Endodermal cell (in vitro differentiated cells): Measurements from ENCODE around the gene MEFV. TPM values are rescaled to one million over a fixed set of nuclear protein-coding genes. Genes with fewer than 3 reads are reported as not detected.

ENCODE experiments used
- DNase-seq: peaks from one replicate; pipeline ENCODE4 v3.0.0-alpha.2; 2017
- H3K27ac ChIP-seq: 2 replicates; pipeline ENCODE4 v1.5.1; 2013; ENCODE audit warnings: mild to moderate bottlenecking, low read depth, low read length, moderate library complexity
- H3K27me3 ChIP-seq: 2 replicates; pipeline ENCODE4 v1.6.1; 2013; ENCODE audit warnings: mild to moderate bottlenecking, low read length, moderate library complexity; ENCODE audit not compliant: insufficient read depth, control insufficient read depth, poor library complexity, severe bottlenecking
- H3K36me3 ChIP-seq: 2 replicates; pipeline ENCODE4 v1.7.0; 2013; ENCODE audit warnings: mild to moderate bottlenecking, low read length, moderate library complexity; ENCODE audit not compliant: control insufficient read depth, insufficient read depth
- H3K4me1 ChIP-seq: one replicate; pipeline ENCODE4 v1.7.0; 2013; ENCODE audit warnings: low read length; ENCODE audit not compliant: control insufficient read depth, insufficient read depth
- H3K4me3 ChIP-seq: 2 replicates; pipeline ENCODE4 v1.5.1; 2013; ENCODE audit warnings: mild to moderate bottlenecking, low read length, moderate library complexity
- H3K9ac ChIP-seq: 2 replicates; pipeline ENCODE4 v1.6.1; 2013; ENCODE audit warnings: mild to moderate bottlenecking, low read length, moderate library complexity; ENCODE audit not compliant: poor library complexity, severe bottlenecking; ENCODE audit errors: extremely low read depth
- H3K9me3 ChIP-seq: 2 replicates; pipeline ENCODE4 v1.6.1; 2013; ENCODE audit warnings: mild to moderate bottlenecking, low read length, moderate library complexity; ENCODE audit not compliant: control insufficient read depth
- H3K27ac Mint-ChIP-seq: 2 replicates; pipeline ENCODE4 v1.8.0; 2020; ENCODE audit warnings: mixed read lengths
- H3K27me3 Mint-ChIP-seq: 2 replicates; pipeline ENCODE4 v1.8.0; 2021; ENCODE audit warnings: mild to moderate bottlenecking, mixed read lengths; ENCODE audit not compliant: insufficient read depth
- H3K36me3 Mint-ChIP-seq: 2 replicates; pipeline ENCODE4 v1.8.0; 2020; ENCODE audit warnings: low read depth, mixed read lengths
- H3K4me1 Mint-ChIP-seq: 2 replicates; pipeline ENCODE4 v1.8.0; 2020; ENCODE audit warnings: mixed read lengths
- H3K4me3 Mint-ChIP-seq: 2 replicates; pipeline ENCODE4 v1.8.0; 2020; ENCODE audit warnings: mild to moderate bottlenecking, moderate library complexity, mixed read lengths
- H3K9me3 Mint-ChIP-seq: 2 replicates; pipeline ENCODE4 v1.8.0; 2020; ENCODE audit warnings: mild to moderate bottlenecking, mixed read lengths
- CTCF ChIP-seq: fragments of 200-600 bp; sonication (generic); conservative IDR thresholded peaks from 2 replicates; pipeline ENCODE4 v1.5.0; 2021; ENCODE audit warnings: antibody characterized with exemption, mild to moderate bottlenecking
- WGBS, 2 experiments: methylation state at CpG; one replicate each; pipeline versions ENCODE4 v1.1.5 to v1.1.7; 2013; ENCODE audit warnings: missing lambda C conversion rate in 2 of 2, mixed read lengths in 1 of 2; ENCODE audit not compliant: insufficient coverage in 1 of 2, insufficient read length in 1 of 2; 5-methylcytosine and 5-hydroxymethylcytosine counted together
- total RNA-seq, 2 donors: library from RNA; stranded (reverse); fragmentation: NEBNext Ultra II Directional in 1 of 2; extraction: Animal tissue kit (Norgen Biotek cat#: 25700) in 1 of 2; gene quantifications; 2 replicates in 1 of 2; 3 replicates in 1 of 2; pipeline ENCODE4 v1.2.1, GENCODE V29; 2021

MEFV gene
- total RNA-seq, 2 donors from 2014 or later: not detected

- H3K36me3 Mint-ChIP-seq: no peaks in the 10 kb centered on the region
- no peaks in the 10 kb centered on the region for H3K36me3 ChIP-seq
- H3K4me3 Mint-ChIP-seq: no peak overlapping the region
- no peak overlapping the region for H3K4me3 ChIP-seq
- H3K27ac Mint-ChIP-seq: no peak overlapping the region
- H3K9me3 Mint-ChIP-seq: peaks cover 15% of the 10 kb centered on the region
- no peaks in the 10 kb centered on the region for H3K9me3 ChIP-seq
- H3K9ac ChIP-seq: no peak overlapping the region
- H3K27me3 Mint-ChIP-seq: peaks cover 58% of the 10 kb centered on the region
- H3K27me3 ChIP-seq: peaks cover 14% of the 10 kb centered on the region
- no peak for TF ChIP-seq CTCF
- H3K27ac ChIP-seq: no peak overlapping the region
- peaks cover 3% of the 10 kb centered on the region for H3K4me1 Mint-ChIP-seq
- WGBS, 2 experiments: 94 to 97% methylated on average over 7 of the region's 8 CpGs
- H3K4me1 ChIP-seq: no peaks in the 10 kb centered on the region
- DNase-seq: no peak
Measured at GRCh38 chr16:3259836-3260235, 3.4 kb upstream of the MEFV start.

- Mint-ChIP-seq H3K4me3 (no peak overlapping the region), H3K36me3 (no peaks in the 10 kb centered on the region), H3K9me3 (no peaks in the 10 kb centered on the region), H3K4me1 (no peaks in the 10 kb centered on the region), H3K27me3 (peaks cover 42% of the 10 kb centered on the region), H3K27ac (no peak overlapping the region)
- no peak overlapping the region for H3K4me3 ChIP-seq
- H3K9ac ChIP-seq: no peak overlapping the region
- no peak for TF ChIP-seq CTCF
- no peak overlapping the region for H3K27ac ChIP-seq
- 79 to 82% methylated on average over 8 to 9 of the region's 9 CpGs for WGBS, 2 experiments
- H3K9me3 ChIP-seq: no peaks in the 10 kb centered on the region
- no peak for DNase-seq
- H3K27me3 ChIP-seq: peaks cover 5% of the 10 kb centered on the region
- no peaks in the 10 kb centered on the region for H3K36me3 ChIP-seq
- H3K4me1 ChIP-seq: no peaks in the 10 kb centered on the region
Measured at GRCh38 chr16:3256866-3257465, 533 bp upstream of the MEFV start.

GRCh38 chr16:3254309-3254708 is 2.1 kb downstream of the MEFV start:
- WGBS, 2 experiments: 81 to 86% methylated on average over 10 to 35 of the region's 35 CpGs
- Histone ChIP-seq H3K36me3 (no peaks in the 10 kb centered on the region), H3K27me3 (peaks cover 10% of the 10 kb centered on the region), H3K4me3 (no peak overlapping the region), H3K4me1 (no peaks in the 10 kb centered on the region), H3K9me3 (no peaks in the 10 kb centered on the region), H3K27ac (no peak overlapping the region), H3K9ac (no peak overlapping the region)
- Mint-ChIP-seq H3K4me3 (no peak overlapping the region), H3K4me1 (no peaks in the 10 kb centered on the region), H3K36me3 (no peaks in the 10 kb centered on the region), H3K27ac (no peak overlapping the region), H3K27me3 (peaks cover 36% of the 10 kb centered on the region), H3K9me3 (peaks cover 8% of the 10 kb centered on the region)
- DNase-seq: no peak
- no peak for TF ChIP-seq CTCF
